ENCODE results near the gene TFPI.

TFPI gene

DNA sequence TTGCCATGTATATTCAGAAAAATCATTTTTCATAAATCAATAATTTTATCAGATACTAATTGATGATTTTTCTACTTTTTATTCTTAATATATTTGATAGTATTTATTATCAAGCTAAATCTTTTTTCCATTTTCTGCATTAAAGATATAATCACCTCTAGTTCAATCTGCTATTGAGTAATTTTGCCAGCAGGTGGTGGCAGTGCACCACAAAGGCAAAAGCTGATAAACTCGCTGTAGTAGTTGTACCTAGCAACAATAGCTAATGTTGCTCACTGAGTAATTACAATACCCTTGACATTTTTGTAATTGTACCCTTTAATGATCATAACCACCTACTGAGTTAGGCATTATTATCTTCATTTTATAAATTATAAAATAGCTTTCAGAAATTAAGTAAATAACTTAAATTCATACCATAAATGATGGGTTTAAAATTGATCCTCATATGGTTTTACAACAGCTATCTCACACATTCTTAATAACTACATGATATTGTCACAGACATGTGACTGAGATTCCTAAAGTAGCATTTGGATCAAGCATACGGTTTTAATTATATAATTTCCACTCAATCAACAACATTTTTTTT, 54.2 kb downstream of the TFPI start:
- Histone ChIP-seq H3K9me2 (replicated peaks; ENCODE audit: control insufficient read depth, low read length) (no peaks in the 10 kb centered on the region), H3K9me3 (ENCODE audit: control insufficient read depth, insufficient read depth, low read length) (no peaks in the 10 kb centered on the region), H4K20me1 (ENCODE audit: control insufficient read depth, insufficient read depth, low read depth, low read length) (no peaks in the 10 kb centered on the region), H3K36me3 (ENCODE audit: control insufficient read depth, low read length) (no peaks in the 10 kb centered on the region), H3K4me3 (ENCODE audit: low read length) (no peak overlapping the region), H3K4me2 (ENCODE audit: low read length) (no peak overlapping the region), H3K27ac (ENCODE audit: low read depth, low read length) (no peak overlapping the region), H3K4me1 (ENCODE audit: control insufficient read depth, low read length) (no peaks in the 10 kb centered on the region), H3F3A (ENCODE audit: control insufficient read depth, insufficient read depth) (no peaks in the 10 kb centered on the region), H3K27me3 (ENCODE audit: control insufficient read depth, low read length) (no peaks in the 10 kb centered on the region), H3K79me2 (ENCODE audit: control insufficient read depth, low read length) (no peaks in the 10 kb centered on the region)
- no peak for TF ChIP-seq EZH2phosphoT487 (IDR thresholded peaks at IDR 0.05; ENCODE audit: borderline replicate concordance, low read length)
- TF ChIP-seq, protein P1, sequence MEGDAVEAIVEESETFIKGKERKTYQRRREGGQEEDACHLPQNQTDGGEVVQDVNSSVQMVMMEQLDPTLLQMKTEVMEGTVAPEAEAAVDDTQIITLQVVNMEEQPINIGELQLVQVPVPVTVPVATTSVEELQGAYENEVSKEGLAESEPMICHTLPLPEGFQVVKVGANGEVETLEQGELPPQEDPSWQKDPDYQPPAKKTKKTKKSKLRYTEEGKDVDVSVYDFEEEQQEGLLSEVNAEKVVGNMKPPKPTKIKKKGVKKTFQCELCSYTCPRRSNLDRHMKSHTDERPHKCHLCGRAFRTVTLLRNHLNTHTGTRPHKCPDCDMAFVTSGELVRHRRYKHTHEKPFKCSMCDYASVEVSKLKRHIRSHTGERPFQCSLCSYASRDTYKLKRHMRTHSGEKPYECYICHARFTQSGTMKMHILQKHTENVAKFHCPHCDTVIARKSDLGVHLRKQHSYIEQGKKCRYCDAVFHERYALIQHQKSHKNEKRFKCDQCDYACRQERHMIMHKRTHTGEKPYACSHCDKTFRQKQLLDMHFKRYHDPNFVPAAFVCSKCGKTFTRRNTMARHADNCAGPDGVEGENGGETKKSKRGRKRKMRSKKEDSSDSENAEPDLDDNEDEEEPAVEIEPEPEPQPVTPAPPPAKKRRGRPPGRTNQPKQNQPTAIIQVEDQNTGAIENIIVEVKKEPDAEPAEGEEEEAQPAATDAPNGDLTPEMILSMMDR (IDR thresholded peaks at IDR 0.05; ENCODE audit: low read depth, low read length, poor library complexity, severe bottlenecking) = peak; percentile 61

- Histone ChIP-seq H4K20me1 (ENCODE audit: control insufficient read depth, insufficient read depth, low read depth, low read length) (no peaks in the 10 kb centered on the region), H3K27me3 (ENCODE audit: control insufficient read depth, low read length) (no peaks in the 10 kb centered on the region)
These were observed 56.3 kb downstream of the TFPI start for GRCh38 chr2:187497858-187498463.

GRCh38 chr2:187497140-187497539, 57.1 kb downstream of the TFPI start:
- Histone ChIP-seq H4K20me1 (ENCODE audit: control insufficient read depth, insufficient read depth, low read depth, low read length) (no peaks in the 10 kb centered on the region), H3K4me1 (ENCODE audit: control insufficient read depth, low read length) (no peaks in the 10 kb centered on the region), H3K36me3 (ENCODE audit: control insufficient read depth, low read length) (no peaks in the 10 kb centered on the region), H3K79me2 (ENCODE audit: control insufficient read depth, low read length) (no peaks in the 10 kb centered on the region), H3K27me3 (ENCODE audit: control insufficient read depth, low read length) (no peaks in the 10 kb centered on the region), H3K9me3 (ENCODE audit: control insufficient read depth, insufficient read depth, low read length) (no peaks in the 10 kb centered on the region; the same call in 1 of the 2 replicates), H3K27ac (ENCODE audit: low read depth, low read length) (no peak overlapping the region), H3K4me3 (ENCODE audit: low read length) (no peak overlapping the region), H3K9me2 (replicated peaks; ENCODE audit: control insufficient read depth, low read length) (no peaks in the 10 kb centered on the region), H3F3A (ENCODE audit: control insufficient read depth, insufficient read depth) (no peaks in the 10 kb centered on the region), H3K4me2 (ENCODE audit: low read length) (no peak overlapping the region)
- no peak for TF ChIP-seq EZH2phosphoT487 (IDR thresholded peaks at IDR 0.05; ENCODE audit: borderline replicate concordance, low read length)
- TF ChIP-seq, protein P1 (IDR thresholded peaks at IDR 0.05; ENCODE audit: low read depth, low read length, poor library complexity, severe bottlenecking) = no peak

More at GRCh38 chr2:187497858-187498463, 56.3 kb downstream of the TFPI start:
- Histone ChIP-seq H3K4me1 (ENCODE audit: control insufficient read depth, low read length) (no peaks in the 10 kb centered on the region), H3K79me2 (ENCODE audit: control insufficient read depth, low read length) (no peaks in the 10 kb centered on the region), H3K9me2 (replicated peaks; ENCODE audit: control insufficient read depth, low read length) (no peaks in the 10 kb centered on the region), H3K27ac (ENCODE audit: low read depth, low read length) (no peak overlapping the region), H3F3A (ENCODE audit: control insufficient read depth, insufficient read depth) (no peaks in the 10 kb centered on the region), H3K4me2 (ENCODE audit: low read length) (no peak overlapping the region), H3K9me3 (ENCODE audit: control insufficient read depth, insufficient read depth, low read length) (no peaks in the 10 kb centered on the region; the same call in 1 of the 2 replicates), H3K36me3 (ENCODE audit: control insufficient read depth, low read length) (no peaks in the 10 kb centered on the region), H3K4me3 (ENCODE audit: low read length) (no peak overlapping the region)
- TF ChIP-seq, protein P1 (IDR thresholded peaks at IDR 0.05; ENCODE audit: low read depth, low read length, poor library complexity, severe bottlenecking) = peak; percentile 64
- TF ChIP-seq EZH2phosphoT487 (IDR thresholded peaks at IDR 0.05; ENCODE audit: borderline replicate concordance, low read length) = no peak
